IPS-NIHi7 (cell line): ENCODE measurements around the gene SLC24A2.

Source experiments
- DNase-seq: peaks from one replicate; pipeline ENCODE4 v3.0.0; 2012; ENCODE audit warnings: mixed read lengths; ENCODE audit errors: extremely low spot score

SLC24A2 gene

DNA sequence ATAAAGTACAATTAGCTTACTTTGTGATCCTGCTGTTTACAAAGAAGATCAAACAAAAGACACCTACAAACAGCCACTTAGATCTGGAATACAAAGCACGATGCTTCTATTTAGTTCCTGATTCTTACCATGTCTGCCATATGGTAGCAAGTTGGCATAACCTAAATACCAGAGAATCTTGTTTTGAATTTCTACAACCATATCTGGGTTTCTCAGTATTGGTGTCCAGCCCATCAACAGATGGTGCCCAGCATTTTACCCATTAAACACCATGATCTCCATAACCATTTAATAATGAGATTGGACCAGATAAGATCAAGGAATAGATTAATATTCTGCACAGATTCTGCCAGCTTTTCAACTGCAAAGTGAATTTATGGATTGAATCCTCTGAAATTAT, 29.8 kb downstream of the SLC24A2 start:
- DNase-seq = no peak

GRCh38 chr9:19757745-19758144, 31.1 kb downstream of the SLC24A2 start:
- DNase-seq = no peak

DNA sequence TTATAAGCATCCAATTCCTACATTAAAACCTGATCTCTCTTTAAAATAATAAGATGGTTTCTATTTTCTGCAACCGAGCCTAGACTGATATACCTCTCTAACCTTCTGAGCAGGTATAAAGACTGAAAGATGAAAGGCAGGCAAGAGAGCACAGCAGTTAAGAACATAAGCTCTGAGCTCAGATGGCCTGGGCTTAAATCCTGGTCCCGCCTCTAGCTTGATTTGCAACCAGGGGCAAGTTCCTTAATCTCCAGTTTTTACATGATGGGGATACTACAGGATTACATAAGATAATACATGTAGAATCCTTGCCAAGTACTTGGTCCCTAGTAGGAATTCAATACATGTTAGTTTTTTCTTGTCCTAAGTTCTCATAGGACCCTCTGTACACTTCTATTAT, 33.9 kb downstream of the SLC24A2 start:
- DNase-seq = no peak

DNA sequence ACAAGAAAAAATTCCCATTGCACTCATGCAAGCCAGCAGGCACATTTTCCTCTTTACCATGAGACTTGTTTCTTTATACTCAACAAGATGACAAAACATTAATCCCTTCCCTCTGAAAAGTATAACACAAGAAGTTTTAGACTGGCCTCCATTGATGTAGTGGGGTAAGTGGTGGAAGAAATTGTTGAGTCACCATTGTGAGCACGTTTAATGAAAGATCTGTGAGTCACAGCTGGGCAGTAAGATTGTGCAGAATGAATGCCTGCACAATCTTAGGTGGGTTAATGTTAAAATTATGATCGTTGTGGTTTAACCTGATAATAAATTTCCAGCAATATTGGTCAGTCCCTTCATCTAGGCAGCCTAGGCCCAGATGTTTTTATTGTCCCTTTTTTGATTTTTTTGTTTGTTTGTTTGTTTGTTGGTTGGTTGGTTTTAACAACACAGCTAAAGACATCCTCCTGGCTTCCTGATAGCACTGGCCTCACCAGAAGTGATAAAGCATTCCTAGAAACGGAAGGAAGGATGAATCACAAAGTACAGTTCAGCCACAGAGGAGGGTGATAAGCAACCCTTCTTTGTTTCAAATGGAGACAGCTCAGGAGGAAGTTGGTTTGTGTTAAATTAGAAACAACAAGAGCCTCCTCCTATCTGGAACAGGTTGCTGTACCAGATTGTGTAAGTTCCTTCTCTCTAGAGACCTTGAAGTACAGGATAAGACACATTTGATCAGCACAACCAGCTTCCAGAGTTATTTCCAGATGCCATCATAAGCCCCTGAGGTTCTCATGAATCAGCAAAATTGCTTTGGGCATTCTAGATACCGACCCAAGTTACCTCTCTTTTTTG, 40.3 kb downstream of the SLC24A2 start:
- peak; percentile 28 for DNase-seq

DNA sequence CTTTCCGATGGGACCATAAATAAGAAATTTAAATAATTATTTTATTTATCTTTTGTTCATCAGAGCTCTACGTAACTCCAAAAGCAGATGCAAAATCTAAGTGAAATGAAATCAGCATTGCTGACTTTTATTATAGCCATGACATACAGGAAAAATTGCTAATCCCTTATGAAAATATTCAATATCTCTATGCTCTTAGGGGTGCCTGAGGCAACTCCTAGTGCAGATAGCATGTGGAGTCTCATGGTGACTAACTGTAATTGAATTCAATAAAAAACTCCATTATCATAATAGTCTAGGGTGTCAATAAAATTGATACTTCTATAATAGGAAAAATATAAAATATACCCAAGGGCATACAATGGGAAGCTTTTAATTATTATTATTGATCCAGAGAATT, 42.6 kb downstream of the SLC24A2 start:
- no peak for DNase-seq

- no peak for DNase-seq
Observed at GRCh38 chr9:19741178-19741577, 47.7 kb downstream of the SLC24A2 start.
